NB4 (cell line): ENCODE results near the gene NDST4.

Experiments
- CTCF ChIP-seq: IDR thresholded peaks from one replicate; pipeline ENCODE4 v1.5.1; 2012; ENCODE audit warnings: low read depth, low read length
- MAX ChIP-seq: IDR thresholded peaks from 2 replicates; pipeline ENCODE4 v1.6.1; 2011; ENCODE audit warnings: low read depth, low read length
- MYC ChIP-seq: IDR thresholded peaks from 2 replicates; pipeline ENCODE4 v1.6.1; 2011; ENCODE audit warnings: low read depth, low read length
- POLR2A ChIP-seq: IDR thresholded peaks from 2 replicates; pipeline ENCODE4 v1.6.1; 2011; ENCODE audit warnings: mild to moderate bottlenecking; ENCODE audit not compliant: insufficient read length; ENCODE audit errors: extremely low read depth

- TF ChIP-seq CTCF (no peak), POLR2A (no peak), MAX (no peak), MYC (no peak)
These were observed 192.2 kb downstream of the NDST4 start for GRCh38 chr4:114921191-114921590.
